Activated CD4-positive, alpha-beta T cell treated with anti-CD3 and anti-CD28 coated beads, Interleukin-2, amount 10 ng/mL, durations not matched to agents 24 days and 14 days (primary cell): ENCODE results near the gene NAT8L. TPM values are rescaled to one million over a fixed set of nuclear protein-coding genes. Genes with fewer than 3 reads are reported as not detected.

ENCODE experiments used
- DNase-seq: peaks from one replicate; pipeline ENCODE4 v3.0.0; 2022
- H3K27ac Mint-ChIP-seq: one replicate; pipeline ENCODE4 v1.8.0; 2022; ENCODE audit warnings: mild to moderate bottlenecking, mixed read lengths
- H3K27me3 Mint-ChIP-seq: one replicate; pipeline ENCODE4 v1.8.0; 2022; ENCODE audit warnings: mixed read lengths
- H3K36me3 Mint-ChIP-seq: one replicate; pipeline ENCODE4 v1.8.0; 2022; ENCODE audit warnings: low read depth, mild to moderate bottlenecking, mixed read lengths
- H3K4me1 Mint-ChIP-seq: one replicate; pipeline ENCODE4 v1.8.0; 2021; ENCODE audit warnings: mixed read lengths
- H3K4me3 Mint-ChIP-seq: one replicate; pipeline ENCODE4 v1.8.0; 2022; ENCODE audit warnings: mild to moderate bottlenecking, moderate library complexity, mixed read lengths
- H3K9me3 Mint-ChIP-seq: one replicate; pipeline ENCODE4 v1.8.0; 2021; ENCODE audit warnings: mixed read lengths
- intact Hi-C: fragments of 100-400 bp; cut with micrococcal nuclease; formaldehyde crosslinking; loops from one replicate; pipeline ENCODE4 v1.15.1; 2023
- total RNA-seq: library from RNA; stranded (reverse); gene quantifications from 2 replicates; pipeline ENCODE4 v1.2.3, GENCODE V29; 2022

Gene NAT8L
- total RNA-seq, 1 donor from 2014 or later, result 7.3 TPM

DNA sequence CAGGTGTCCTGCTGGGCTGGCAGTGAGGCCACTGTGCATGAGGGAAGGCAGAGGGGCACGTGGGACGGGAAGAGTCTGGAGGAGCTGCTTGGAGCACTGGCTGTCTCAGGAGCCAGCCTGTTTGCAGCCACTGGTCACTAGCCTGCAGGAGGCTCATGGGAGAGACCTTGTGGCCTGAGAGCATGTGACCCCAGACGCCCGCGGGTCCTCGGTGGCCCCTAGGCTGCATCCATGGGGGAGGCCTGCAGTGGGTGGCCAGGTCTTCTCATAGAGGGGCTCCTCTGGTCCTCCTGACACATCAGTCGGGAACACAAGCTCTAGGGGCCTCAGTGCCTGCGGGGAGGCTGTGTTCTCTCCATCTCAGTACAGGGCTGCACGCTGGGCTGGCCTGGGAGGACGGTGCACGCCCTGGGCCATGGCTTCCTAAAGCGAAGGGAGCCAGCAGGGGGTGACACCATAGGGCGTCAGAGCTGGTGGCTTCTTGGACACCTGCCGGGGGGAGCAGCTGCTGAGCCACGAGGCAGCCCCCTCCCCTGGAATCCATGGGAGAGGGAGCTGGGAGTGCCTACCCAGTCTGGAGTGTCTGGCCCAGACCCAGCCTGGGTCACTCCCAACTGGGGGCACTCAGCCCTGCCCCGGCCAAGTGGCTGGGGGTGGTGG lies 12.3 kb downstream of the NAT8L start:
- no peaks in the 10 kb centered on the region for H3K4me1 Mint-ChIP-seq
- H3K27me3 Mint-ChIP-seq, result no peaks in the 10 kb centered on the region

DNA sequence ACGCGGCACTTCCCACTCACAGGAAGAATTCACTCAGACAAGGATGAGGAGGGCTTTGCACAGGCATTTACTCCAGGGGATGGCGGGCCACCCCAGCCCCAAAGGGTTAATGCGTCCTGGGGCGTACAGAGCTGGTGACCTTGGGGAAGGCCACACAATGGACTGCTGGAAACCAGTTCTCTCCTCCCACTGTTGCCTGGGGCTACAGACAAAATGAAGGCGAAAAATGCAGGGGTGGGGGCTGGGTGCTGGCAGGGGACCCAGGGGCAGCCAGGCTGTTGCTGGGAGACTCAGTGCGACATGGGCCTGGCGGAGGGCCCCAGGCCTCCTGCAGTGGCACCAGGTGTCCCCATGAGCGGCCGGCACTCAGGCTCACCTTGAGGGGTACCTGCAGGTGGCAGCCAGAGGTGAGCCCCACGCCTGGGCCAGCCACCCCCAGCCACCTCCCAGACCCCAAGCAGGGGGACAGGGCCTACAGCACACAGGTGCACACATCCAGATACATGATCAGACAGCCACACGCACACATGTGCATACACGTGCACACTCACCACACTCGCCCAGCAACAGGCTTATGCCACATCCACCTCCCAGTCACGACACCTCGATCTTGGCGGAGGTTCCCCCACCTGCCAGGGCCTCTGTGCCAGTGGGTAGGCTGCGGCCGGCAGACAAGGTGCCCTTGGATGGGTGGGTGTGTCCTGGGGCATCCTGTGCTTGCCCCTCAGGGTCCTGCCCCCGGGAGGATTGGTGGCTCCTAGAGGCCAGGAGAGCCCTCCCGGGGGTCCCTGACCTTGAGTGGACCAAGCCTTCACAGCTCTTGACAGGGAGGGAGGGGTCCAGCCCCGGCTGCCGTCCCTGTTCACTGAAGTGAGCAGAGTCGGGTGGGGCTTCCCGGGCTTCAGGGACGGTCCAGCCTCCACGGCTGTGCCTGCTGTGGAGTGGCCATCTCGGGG lies 13.1 kb downstream of the NAT8L start:
- Mint-ChIP-seq H3K4me3 (no peak overlapping the region), H3K27ac (no peak overlapping the region), H3K9me3 (no peaks in the 10 kb centered on the region), H3K36me3 (no peaks in the 10 kb centered on the region), H3K4me1 (no peaks in the 10 kb centered on the region), H3K27me3 (no peaks in the 10 kb centered on the region)
- intact Hi-C loops, result no loop called here
- no peak for DNase-seq

More for the DNA sequence above, 12.3 kb downstream of the NAT8L start:
- intact Hi-C loops, result no loop called here
- Mint-ChIP-seq H3K36me3 (no peaks in the 10 kb centered on the region), H3K4me3 (no peak overlapping the region), H3K9me3 (no peaks in the 10 kb centered on the region), H3K27ac (no peak overlapping the region)
- DNase-seq, result no peak

DNA sequence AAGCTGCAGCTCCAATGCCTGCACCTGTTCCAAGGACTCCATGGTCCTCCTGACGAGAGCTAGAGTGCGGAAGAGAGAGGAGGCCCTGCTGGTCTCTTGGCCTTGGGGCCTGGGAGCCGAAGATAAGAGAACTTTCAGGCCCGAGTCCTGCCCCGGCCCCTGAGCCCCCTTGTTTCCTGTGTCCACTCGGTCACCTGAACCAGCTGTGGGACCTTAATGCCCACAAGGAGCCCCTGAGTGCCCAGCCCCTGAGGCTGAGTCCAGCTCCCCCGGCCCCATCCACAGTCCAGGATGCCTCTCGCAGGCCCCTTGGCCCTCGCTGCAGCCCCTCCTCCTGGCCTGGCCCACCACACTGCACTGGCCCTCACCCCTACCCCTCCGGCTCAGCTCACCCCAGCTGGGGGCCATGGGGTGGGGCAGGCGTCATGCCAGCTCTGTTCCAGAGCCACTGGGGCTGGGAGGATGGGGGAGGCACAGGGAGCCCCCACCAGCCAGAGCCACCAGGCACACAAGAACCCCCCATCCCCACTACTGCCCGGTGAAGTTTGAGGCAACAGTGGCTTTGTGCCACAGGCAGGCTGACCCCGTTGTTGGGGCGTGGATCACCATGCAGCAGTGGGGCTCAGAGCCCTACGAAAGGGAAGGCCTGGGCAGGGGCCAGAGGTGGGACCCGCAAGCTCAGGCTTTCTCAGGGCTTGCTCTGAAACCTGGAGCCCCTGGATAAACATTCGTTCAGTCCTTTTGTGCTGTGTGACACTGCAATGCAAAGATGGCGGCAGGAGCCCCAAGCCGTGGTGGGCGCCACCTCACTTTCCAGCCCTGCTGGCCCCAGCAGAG lies 14.1 kb downstream of the NAT8L start:
- no peak for DNase-seq

DNA sequence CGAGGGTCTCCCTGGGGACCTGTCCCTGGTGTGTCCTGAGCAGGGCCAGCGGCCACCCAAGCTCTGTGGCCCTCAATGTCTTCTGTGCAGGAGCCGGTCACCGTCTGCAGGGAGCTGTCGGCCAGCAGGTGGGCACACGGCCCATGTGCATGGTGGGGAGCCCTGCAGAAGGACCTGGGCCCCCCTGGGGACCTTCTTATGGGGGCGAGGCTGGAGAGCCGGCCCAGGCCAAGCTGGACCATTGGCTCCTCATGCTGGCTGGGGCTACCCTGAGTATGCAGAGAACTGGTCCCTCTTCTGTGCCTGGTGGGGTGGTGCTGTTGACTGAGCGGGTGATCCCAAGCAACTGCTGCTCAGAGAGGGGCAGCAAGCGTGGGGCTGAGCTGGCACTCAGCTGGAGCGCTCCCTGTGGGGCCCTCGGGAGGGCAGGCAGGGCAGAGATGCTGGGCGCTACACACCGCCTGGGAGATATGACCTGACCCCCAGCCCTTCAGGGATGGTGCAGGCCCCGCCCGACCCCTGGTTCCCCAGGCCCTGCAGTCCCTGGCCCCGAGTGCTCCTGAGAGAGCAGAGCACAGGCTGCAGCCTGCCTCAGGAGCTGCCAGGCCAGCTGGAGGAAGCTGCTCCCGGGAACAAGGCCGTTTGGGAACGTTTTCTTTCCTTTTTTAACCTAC lies 14.8 kb downstream of the NAT8L start:
- Mint-ChIP-seq H3K4me1 (no peaks in the 10 kb centered on the region), H3K27me3 (no peaks in the 10 kb centered on the region), H3K4me3 (no peak overlapping the region), H3K27ac (no peak overlapping the region), H3K36me3 (no peaks in the 10 kb centered on the region), H3K9me3 (no peaks in the 10 kb centered on the region)
- intact Hi-C loops, result no loop called here
- no peak for DNase-seq

More for the DNA sequence above, 14.1 kb downstream of the NAT8L start:
- Mint-ChIP-seq H3K9me3 (no peaks in the 10 kb centered on the region), H3K27me3 (no peaks in the 10 kb centered on the region), H3K36me3 (no peaks in the 10 kb centered on the region), H3K27ac (no peak overlapping the region), H3K4me1 (no peaks in the 10 kb centered on the region), H3K4me3 (no peak overlapping the region)
- intact Hi-C loops, result no loop called here

DNA sequence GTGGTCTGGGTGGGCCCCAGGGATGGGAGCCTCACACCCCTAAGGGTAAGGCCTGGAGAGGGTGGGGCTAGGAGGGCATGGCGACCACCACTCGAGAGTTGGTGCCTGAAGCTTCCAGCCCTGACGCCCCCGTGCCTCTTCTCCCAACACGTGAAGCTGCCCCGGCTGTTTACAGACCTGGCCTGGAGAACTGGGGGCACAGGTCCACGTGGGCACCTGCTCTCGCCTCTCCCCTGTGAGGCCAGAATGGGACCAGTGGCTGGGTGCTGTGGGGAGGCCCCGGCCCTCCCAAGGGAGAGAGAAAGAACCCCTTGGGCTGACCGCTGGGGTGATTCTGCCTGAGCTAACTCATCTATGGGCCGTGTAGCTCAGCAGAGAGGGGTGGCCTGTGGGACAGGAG lies 15.5 kb downstream of the NAT8L start:
- H3K36me3 Mint-ChIP-seq, result no peaks in the 10 kb centered on the region
- no peak overlapping the region for H3K27ac Mint-ChIP-seq

DNA sequence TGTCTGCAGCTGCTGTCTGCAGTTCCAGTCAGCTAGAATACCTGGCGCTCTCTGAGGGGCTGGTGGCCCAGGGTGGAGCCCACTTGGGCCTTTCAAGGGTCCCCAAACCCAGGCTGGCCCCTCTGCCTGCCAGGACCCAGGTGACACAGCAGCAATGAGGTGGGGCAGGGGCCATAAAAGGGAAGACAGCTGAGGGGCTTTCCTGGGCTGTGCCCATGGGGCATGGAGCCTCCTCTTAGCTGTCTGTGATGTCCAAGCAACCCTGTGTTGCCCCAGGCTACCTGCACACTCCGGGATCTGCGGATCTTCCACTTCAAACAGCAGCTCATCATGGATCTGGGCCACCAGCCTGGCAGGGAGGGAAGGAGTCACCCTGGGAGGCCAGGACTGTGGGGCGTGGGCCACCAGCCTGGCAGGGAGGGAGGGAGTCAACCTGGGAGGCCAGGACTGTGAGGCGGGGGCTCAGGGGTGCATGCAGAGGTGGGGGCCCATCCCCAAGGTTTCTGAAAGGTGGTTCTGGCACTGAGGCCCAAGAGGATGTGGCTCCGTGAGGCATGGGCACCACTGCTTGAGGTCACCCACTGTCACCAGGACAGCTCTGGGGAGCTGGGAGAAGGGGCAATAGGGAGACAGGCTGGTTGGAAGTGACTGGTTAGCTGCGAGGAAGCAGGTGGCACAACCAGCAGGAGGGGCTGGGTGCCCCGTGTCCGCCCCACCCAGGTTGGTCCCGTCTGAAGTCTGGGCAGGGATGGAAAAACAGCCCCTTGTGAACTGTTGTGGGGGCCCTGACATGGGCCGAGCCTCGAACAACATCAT lies 16.3 kb downstream of the NAT8L start:
- H3K27ac Mint-ChIP-seq, result no peak overlapping the region
- intact Hi-C loops, result no loop called here
- no peak overlapping the region for H3K4me3 Mint-ChIP-seq

More for the DNA sequence above, 15.5 kb downstream of the NAT8L start:
- no peaks in the 10 kb centered on the region for H3K27me3 Mint-ChIP-seq
- H3K4me3 Mint-ChIP-seq, result no peak overlapping the region
- intact Hi-C loops, result no loop called here
- H3K9me3 Mint-ChIP-seq, result no peaks in the 10 kb centered on the region
- no peak for DNase-seq
- no peaks in the 10 kb centered on the region for H3K4me1 Mint-ChIP-seq

DNA sequence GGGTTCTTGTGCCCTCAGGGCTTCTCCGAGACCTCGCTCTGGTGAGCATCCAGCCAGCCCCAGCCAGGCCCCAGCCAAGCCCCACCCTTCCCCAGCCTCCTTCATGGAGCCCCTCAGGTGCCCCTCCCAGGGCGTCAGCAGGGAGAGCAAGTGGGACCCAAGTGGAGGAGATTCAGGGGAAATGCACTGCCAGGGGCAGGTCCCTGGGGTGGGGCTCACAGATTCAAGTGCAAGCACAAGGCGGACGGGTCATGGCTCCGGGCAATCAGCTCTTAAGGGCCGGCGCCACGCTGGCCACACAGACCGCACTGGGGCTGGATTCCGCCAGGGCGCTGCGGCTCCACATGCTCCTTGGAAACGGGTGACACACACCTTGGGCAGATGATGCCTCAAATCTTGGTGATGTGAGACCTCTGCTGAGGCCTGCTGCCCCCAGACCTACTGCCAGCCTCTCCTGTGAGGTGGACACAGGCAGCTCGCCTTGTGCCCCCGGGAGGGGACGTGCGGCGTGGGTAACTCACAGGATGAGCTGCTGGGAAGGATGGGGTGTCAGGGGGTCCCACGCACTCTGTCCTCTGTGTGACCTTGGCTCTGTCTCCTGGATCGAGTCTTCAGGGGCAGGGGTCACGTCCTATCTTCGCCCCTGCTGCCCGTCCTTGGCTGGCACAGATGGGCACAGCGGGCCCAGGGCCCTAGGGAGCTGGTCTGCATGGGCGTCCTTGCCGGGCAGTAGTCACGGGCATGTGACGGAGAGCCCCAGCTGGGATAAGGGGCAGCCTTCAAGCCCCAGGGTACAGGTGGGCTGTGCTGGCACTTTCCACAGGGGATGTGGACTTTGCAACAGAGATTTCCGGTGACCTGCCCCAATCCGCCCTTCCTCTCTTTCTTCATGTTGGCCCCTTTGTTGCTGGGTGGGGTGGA lies 17.1 kb downstream of the NAT8L start:
- no peaks in the 10 kb centered on the region for H3K36me3 Mint-ChIP-seq
- intact Hi-C loops, result no loop called here
- H3K9me3 Mint-ChIP-seq, result no peaks in the 10 kb centered on the region
- no peak for DNase-seq
- no peaks in the 10 kb centered on the region for H3K4me1 Mint-ChIP-seq
- H3K27ac Mint-ChIP-seq, result no peak overlapping the region
- no peak overlapping the region for H3K4me3 Mint-ChIP-seq
- no peaks in the 10 kb centered on the region for H3K27me3 Mint-ChIP-seq

More for the DNA sequence above, 16.3 kb downstream of the NAT8L start:
- no peaks in the 10 kb centered on the region for H3K27me3 Mint-ChIP-seq
- DNase-seq, result no peak
- H3K4me1 Mint-ChIP-seq, result no peaks in the 10 kb centered on the region
- no peaks in the 10 kb centered on the region for H3K9me3 Mint-ChIP-seq
- no peaks in the 10 kb centered on the region for H3K36me3 Mint-ChIP-seq

DNA sequence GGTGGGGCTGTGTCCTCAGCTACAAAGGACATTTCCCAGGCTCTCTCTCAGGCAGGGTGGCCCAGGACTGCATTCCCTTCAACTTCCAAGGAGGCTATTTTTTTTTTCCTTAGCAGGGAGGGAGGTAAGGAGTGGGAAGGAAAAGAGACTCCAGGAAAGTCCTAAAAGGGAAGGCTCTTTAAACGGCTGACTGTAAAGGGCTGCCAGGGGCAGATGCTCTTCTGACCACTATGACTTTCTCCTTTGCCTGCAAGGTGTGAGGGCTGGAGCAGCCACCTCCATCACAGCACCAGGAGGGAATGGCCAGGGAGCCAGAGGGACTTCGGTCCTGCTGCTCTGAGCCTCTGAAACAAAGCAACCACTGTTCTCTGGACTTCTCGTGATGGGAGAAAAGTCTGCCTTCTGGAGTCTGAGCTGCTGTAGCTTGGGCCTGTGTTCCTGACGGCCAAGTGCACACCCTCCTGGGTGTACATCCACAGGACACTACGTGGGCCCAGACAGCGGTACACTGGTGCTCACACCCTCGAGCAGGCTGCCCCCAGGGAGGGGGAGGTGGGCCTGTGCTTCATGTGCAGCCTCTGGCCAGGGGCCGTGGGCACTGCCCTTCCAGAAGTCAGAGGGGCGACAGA lies 17.9 kb downstream of the NAT8L start:
- Mint-ChIP-seq H3K4me3 (no peak overlapping the region), H3K27me3 (no peaks in the 10 kb centered on the region), H3K36me3 (no peaks in the 10 kb centered on the region), H3K4me1 (no peaks in the 10 kb centered on the region), H3K27ac (no peak overlapping the region), H3K9me3 (no peaks in the 10 kb centered on the region)
- DNase-seq, result no peak
- intact Hi-C loops, result no loop called here

DNA sequence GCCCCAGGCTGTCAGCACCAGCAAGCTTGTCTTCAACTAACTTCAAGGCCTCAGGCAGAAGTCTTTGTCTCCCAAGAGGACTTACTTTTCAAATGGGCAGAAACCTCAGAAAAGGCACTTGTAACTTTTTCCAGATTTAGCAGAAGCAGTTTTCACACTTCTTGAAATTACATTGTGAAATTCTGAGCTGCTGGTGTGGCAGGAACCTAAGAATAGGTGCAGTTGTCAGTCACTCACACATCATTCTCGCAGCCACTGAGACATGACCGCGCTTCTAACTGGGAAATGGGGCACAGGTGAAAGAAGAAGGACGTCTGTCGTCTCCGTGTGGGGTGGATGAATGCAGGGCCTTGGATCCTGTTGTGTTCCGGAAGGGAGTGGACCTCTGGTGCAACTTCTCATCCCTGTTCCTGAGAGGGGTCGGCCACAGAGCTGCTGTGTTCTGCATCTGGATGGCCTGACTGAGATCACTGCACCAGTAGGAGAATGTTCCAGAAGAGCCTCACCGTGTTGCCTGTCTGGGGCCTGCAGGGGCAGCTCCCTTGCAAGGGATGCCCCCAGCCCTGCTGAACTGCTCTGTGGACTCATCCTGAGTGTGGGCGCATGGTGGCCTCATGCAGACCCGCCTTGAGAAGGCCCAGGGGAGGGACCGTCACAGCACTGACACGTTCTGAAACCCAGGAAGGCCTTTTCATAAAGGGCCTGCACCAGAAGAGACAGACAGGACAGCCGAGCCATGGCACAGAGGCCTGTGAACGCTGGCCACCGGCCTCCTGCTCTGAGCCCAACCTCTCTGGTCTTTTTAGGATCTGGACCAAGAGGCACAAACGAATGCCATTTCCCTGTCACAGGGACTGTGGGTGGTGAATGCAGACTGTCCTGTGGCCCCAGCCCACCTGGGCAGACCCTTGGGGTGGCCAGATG lies 18.7 kb downstream of the NAT8L start:
- Mint-ChIP-seq H3K4me1 (no peaks in the 10 kb centered on the region), H3K9me3 (no peaks in the 10 kb centered on the region), H3K27me3 (no peaks in the 10 kb centered on the region), H3K27ac (no peak overlapping the region), H3K36me3 (no peaks in the 10 kb centered on the region), H3K4me3 (no peak overlapping the region)
- intact Hi-C loops, result no loop called here
- no peak for DNase-seq

DNA sequence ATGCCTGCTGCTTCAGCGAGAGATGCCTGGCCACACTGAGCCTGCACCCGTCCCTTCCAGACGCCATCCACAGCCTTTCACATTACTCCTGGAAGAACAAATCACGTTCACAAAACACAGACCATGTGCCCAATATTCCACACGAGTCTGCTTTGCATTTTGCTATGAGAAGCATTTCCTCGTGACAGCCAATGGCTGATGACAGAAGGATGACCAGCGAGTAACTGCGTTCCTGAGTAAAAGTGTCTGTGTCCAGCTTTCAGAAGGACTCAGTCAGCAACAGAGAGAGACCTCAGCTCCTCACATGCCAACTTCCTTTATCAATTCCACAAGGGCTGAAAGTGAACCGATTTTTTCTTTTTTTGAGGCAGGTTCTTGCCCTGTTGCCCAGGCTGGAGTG lies 19.5 kb downstream of the NAT8L start:
- DNase-seq, result no peak
- intact Hi-C loops, result no loop called here
- Mint-ChIP-seq H3K27ac (no peak overlapping the region), H3K4me1 (no peaks in the 10 kb centered on the region), H3K4me3 (no peak overlapping the region), H3K9me3 (no peaks in the 10 kb centered on the region), H3K27me3 (no peaks in the 10 kb centered on the region), H3K36me3 (no peaks in the 10 kb centered on the region)

DNA sequence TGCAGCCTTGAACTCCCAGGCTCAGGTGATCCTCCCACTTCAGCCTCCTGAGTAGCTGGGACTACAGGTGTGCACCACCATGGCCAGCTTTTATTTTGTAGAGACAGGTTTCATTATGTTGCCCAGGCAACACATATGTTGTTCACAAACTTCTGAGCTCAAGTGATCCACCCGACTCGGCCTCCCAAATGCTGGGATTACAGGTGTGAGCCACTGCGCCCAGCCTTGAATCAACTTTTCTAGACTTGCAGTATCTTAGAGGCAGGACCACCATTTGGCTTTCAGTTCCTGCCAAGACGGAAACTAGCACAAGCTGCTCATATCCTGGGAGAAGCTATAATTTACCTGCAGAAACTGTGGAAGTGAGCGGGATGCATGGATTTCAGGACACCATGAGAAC lies 19.9 kb downstream of the NAT8L start:
- no peaks in the 10 kb centered on the region for H3K4me1 Mint-ChIP-seq
- DNase-seq, result no peak
- H3K27me3 Mint-ChIP-seq, result no peaks in the 10 kb centered on the region
- H3K9me3 Mint-ChIP-seq, result no peaks in the 10 kb centered on the region
- no peaks in the 10 kb centered on the region for H3K36me3 Mint-ChIP-seq
- intact Hi-C loops, result no loop called here
- H3K4me3 Mint-ChIP-seq, result no peak overlapping the region
- H3K27ac Mint-ChIP-seq, result no peak overlapping the region
